HL-60 (cell line): ENCODE results near the gene NR1H4.
"Not testable (repeated sequence)": the region's sequence is repeated elsewhere in the genome, so short reads cannot be mapped to it uniquely, and the experiment has no call there.

Source experiments
- DNase-seq, 2 experiments: peaks; one replicate each; pipeline ENCODE4 v3.0.0-alpha.2; 2010 to 2020; ENCODE audit warnings: low read depth in 1 of 2, low spot score in 1 of 2
- H3K27ac ChIP-seq: fragments of 250-450 bp; sonication (Bioruptor Pico); replicated peaks from 2 replicates; pipeline ENCODE4 v1.5.1; 2020; ENCODE audit warnings: mild to moderate bottlenecking, moderate library complexity
- H3K27me3 ChIP-seq: fragments of 250-450 bp; sonication (Bioruptor Pico); 2 replicates; pipeline ENCODE4 v1.5.1; 2021; ENCODE audit warnings: mild to moderate bottlenecking, moderate library complexity; ENCODE audit not compliant: insufficient read depth, poor library complexity, severe bottlenecking
- H3K4me3 ChIP-seq: replicated peaks from 2 replicates; pipeline ENCODE4 v1.5.1; 2011; ENCODE audit warnings: mild to moderate bottlenecking, control low read depth, low read length; ENCODE audit not compliant: insufficient read depth
- GABPA ChIP-seq: IDR thresholded peaks from 2 replicates; pipeline ENCODE4 v1.6.1; 2012; ENCODE audit warnings: low read depth
- POLR2AphosphoS5 ChIP-seq: IDR thresholded peaks from 2 replicates; pipeline ENCODE4 v1.6.1; 2012; ENCODE audit warnings: low read depth
- SPI1 ChIP-seq: IDR thresholded peaks from 2 replicates; pipeline ENCODE4 v1.6.1; 2012; ENCODE audit warnings: low read depth, mild to moderate bottlenecking, borderline replicate concordance
- TF ChIP-seq, protein P1 (sequence below): IDR thresholded peaks from 2 replicates; pipeline ENCODE4 v1.6.1; 2012; ENCODE audit warnings: low read depth; ENCODE audit not compliant: insufficient replicate concordance
- TF ChIP-seq, protein P2 (sequence below): IDR thresholded peaks from one replicate; pipeline ENCODE4 v1.5.1; 2011; ENCODE audit warnings: low read length, control low read depth, inconsistent platforms; ENCODE audit not compliant: insufficient read depth

Gene NR1H4

DNA sequence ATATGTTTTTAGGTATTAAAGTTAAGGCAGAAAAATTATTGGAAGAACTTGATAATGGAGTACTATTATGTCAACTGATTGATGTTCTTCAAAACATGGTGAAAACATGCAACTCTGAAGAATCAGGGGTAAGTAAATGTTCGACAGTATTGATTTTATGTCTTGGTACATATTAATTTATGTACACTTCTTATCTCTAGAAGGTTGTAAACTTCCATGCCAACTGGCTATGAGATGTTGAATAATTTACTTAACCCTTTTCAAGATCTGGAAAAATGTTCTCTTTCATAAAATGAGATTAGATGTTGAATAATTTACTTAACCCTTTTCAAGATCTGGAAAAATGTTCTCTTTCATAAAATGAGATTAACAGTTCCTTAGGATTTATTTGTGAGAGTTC is 128.0 kb downstream of the NR1H4 start:
- Histone ChIP-seq H3K27ac (no peak overlapping the region), H3K27me3 (no peaks in the 10 kb centered on the region), H3K4me3 (no peak overlapping the region)
- TF ChIP-seq GABPA (no peak), POLR2AphosphoS5 (no peak), SPI1 (no peak)
- TF ChIP-seq, protein P1, sequence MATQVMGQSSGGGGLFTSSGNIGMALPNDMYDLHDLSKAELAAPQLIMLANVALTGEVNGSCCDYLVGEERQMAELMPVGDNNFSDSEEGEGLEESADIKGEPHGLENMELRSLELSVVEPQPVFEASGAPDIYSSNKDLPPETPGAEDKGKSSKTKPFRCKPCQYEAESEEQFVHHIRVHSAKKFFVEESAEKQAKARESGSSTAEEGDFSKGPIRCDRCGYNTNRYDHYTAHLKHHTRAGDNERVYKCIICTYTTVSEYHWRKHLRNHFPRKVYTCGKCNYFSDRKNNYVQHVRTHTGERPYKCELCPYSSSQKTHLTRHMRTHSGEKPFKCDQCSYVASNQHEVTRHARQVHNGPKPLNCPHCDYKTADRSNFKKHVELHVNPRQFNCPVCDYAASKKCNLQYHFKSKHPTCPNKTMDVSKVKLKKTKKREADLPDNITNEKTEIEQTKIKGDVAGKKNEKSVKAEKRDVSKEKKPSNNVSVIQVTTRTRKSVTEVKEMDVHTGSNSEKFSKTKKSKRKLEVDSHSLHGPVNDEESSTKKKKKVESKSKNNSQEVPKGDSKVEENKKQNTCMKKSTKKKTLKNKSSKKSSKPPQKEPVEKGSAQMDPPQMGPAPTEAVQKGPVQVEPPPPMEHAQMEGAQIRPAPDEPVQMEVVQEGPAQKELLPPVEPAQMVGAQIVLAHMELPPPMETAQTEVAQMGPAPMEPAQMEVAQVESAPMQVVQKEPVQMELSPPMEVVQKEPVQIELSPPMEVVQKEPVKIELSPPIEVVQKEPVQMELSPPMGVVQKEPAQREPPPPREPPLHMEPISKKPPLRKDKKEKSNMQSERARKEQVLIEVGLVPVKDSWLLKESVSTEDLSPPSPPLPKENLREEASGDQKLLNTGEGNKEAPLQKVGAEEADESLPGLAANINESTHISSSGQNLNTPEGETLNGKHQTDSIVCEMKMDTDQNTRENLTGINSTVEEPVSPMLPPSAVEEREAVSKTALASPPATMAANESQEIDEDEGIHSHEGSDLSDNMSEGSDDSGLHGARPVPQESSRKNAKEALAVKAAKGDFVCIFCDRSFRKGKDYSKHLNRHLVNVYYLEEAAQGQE = no peak
- TF ChIP-seq, protein P2, sequence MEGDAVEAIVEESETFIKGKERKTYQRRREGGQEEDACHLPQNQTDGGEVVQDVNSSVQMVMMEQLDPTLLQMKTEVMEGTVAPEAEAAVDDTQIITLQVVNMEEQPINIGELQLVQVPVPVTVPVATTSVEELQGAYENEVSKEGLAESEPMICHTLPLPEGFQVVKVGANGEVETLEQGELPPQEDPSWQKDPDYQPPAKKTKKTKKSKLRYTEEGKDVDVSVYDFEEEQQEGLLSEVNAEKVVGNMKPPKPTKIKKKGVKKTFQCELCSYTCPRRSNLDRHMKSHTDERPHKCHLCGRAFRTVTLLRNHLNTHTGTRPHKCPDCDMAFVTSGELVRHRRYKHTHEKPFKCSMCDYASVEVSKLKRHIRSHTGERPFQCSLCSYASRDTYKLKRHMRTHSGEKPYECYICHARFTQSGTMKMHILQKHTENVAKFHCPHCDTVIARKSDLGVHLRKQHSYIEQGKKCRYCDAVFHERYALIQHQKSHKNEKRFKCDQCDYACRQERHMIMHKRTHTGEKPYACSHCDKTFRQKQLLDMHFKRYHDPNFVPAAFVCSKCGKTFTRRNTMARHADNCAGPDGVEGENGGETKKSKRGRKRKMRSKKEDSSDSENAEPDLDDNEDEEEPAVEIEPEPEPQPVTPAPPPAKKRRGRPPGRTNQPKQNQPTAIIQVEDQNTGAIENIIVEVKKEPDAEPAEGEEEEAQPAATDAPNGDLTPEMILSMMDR = no peak
- DNase-seq = no peak

DNA sequence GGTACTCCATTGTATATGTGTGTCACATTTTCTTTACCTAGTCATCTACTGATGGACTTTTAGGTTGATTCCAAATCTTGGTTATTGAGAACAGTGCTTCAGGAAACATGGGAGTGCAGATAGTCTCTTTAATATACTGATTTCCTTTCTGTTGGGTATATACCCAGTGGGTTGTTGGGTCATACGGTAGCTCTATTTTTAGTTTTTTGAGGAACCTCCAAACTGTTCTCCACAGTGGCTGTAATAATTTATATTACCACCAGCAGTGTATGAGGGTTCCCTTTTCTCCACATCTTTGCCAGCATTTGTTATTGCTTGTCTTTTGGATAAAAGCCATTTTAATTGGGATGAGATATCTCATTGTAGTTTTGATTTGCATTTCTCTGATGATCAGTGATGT is 129.3 kb downstream of the NR1H4 start:
- H3K4me3 ChIP-seq, H3K27ac ChIP-seq, H3K27me3 ChIP-seq, DNase-seq: not testable (repeated sequence)

DNA sequence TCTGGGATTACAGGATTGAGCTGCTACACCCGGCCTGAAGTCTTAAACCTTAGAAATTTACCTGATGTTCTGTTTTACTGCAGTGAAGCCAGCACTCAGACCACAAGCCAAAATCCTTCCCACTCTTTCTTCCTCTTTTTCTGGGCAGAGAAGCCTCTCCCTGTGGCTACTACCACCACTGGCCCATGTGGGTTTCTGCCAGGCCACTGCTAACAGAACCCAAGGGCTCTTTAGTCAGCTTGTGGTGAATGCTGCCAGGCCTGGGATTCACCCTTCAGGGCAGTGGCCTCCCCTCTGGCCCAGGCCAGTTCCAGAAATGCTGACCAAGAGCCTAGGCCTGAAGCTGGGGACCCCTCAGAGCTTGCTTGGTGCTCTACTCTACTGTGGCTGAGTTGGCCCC is 135.1 kb downstream of the NR1H4 start:
- Histone ChIP-seq H3K27me3 (no peaks in the 10 kb centered on the region), H3K4me3 (no peak overlapping the region), H3K27ac (no peak overlapping the region)
- TF ChIP-seq GABPA = no peak
- TF ChIP-seq SPI1 = no peak
- TF ChIP-seq POLR2AphosphoS5 = no peak
- TF ChIP-seq, protein P2 = no peak
- TF ChIP-seq, protein P1 = no peak
- DNase-seq = peak in 1 of 2 experiments; percentile 34

DNA sequence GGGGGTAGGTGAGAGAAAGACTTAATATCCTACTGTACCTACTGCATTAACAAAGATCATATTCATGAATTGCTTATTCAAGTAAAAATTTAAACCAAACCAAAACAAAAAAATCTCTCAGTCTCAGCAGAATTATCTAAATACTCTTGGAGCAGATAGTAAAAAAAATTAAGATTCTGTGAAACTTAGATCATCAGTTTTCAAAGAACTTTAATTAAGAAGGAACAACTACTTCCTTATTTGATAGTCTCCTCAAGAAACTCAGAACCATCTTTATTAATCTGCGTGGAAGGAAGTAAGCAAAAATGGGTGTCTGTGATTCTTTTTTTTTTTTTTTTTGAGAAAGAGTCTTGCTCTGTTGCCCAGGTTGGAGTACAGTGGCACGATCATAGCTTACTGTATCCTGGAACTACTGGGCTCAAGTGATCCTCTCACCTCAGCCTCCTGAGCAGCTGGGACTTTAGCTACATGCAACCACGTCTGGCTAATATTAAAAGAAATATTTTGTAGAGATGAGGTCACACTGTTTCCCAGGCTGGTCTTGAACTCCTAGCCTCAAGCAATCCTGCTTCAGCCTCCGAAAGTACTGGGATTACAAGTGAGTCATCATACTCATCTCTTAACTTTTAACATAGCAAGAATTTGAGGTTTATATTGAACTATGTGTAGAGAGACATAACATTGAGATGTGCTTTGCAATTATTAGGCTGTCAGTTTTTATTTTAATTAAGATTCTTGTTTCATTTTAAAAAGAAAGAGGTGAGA is 137.2 kb downstream of the NR1H4 start:
- TF ChIP-seq, protein P1 = no peak
- TF ChIP-seq GABPA (no peak), SPI1 (no peak), POLR2AphosphoS5 (no peak)
- TF ChIP-seq, protein P2 = no peak
- Histone ChIP-seq H3K27me3 (no peaks in the 10 kb centered on the region), H3K27ac (no peak overlapping the region), H3K4me3 (no peak overlapping the region)
- no peak for DNase-seq
